K562 (cell line): Measurements from ENCODE around the gene CDH18.

Experiments used
- BRD4 ChIP-seq: fragments of 200-600 bp; sonication (generic); IDR thresholded peaks from 2 replicates; pipeline ENCODE4 v1.6.1; 2017; ENCODE audit warnings: inconsistent platforms
- CTCF ChIP-seq, 3 experiments: IDR thresholded peaks in 2 of 3; conservative IDR thresholded peaks in 1 of 3; 2 replicates each; pipeline ENCODE4 v1.5.1; 2011 to 2012; ENCODE audit warnings: low read length in 3 of 3, mild to moderate bottlenecking in 3 of 3, control low read depth in 2 of 3, improper control_type of control experiment in 1 of 3, inconsistent platforms in 1 of 3, low read depth in 1 of 3, mixed read lengths in 1 of 3, moderate library complexity in 1 of 3; ENCODE audit not compliant: insufficient read depth in 2 of 3
- FOXA3 ChIP-seq, 2 experiments: fragments of 450-650 bp in 1 of 2; sonication (generic) in 1 of 2; formaldehyde crosslinking; IDR thresholded peaks in 1 of 2; conservative IDR thresholded peaks in 1 of 2; 2 replicates each; pipeline versions ENCODE4 v1.4.0 to v1.8.0; 2020 to 2022; ENCODE audit warnings: mild to moderate bottlenecking in 2 of 2, missing genetic modification reagents in 1 of 2
- POLR2AphosphoS5 ChIP-seq: IDR thresholded peaks from 2 replicates; pipeline ENCODE4 v1.6.1; 2011; ENCODE audit warnings: mild to moderate bottlenecking, low read depth, low read length, moderate library complexity; ENCODE audit not compliant: control insufficient read depth, insufficient read depth
- TBP ChIP-seq: optimal IDR thresholded peaks from 2 replicates; pipeline ENCODE3; 2011; ENCODE audit warnings: low read depth, low read length, improper control_type of control experiment
- ZFP30 ChIP-seq: fragments of 250-450 bp; sonication (Bioruptor Pico); IDR thresholded peaks from 2 replicates; pipeline ENCODE4 v1.8.0; 2022; ENCODE audit warnings: moderate library complexity, mild to moderate bottlenecking, inconsistent platforms, borderline replicate concordance

GRCh38 chr5:19795218-19795617 is 192.8 kb downstream of the CDH18 start:
- no peak for TF ChIP-seq ZFP30
- no peak for TF ChIP-seq BRD4
- no peak for TF ChIP-seq CTCF (IDR thresholded peaks at IDR 0.05 in 2 of 3, conservative IDR thresholded peaks at IDR 0.05 in 1 of 3; ENCODE audit: insufficient read depth in 2 of 3, low read depth in 1 of 3, low read length in 3 of 3)
- no peak for TF ChIP-seq FOXA3 (CRISPR knock-in tag; conservative IDR thresholded peaks at IDR 0.05 in 1 of 2, IDR thresholded peaks at IDR 0.05 in 1 of 2)
- TF ChIP-seq TBP, result no peak
- TF ChIP-seq POLR2AphosphoS5, result no peak
